ENCODE results near the gene SEPTIN6.

The SEPTIN6 gene

GRCh38 chrX:119693040-119693995 is at the start of gene SEPTIN6:
Gene SEPTIN6 (minus strand): TSS chrX:119693168. CDS start chrX:119693105, 63 bp downstream.
- peak within 1 kb of the TSS; percentile 97 for H3K4me3 ChIP-seq
- H3K27me3 ChIP-seq (ENCODE audit: low read depth): no peaks in the 10 kb centered on the region
- H3K36me3 ChIP-seq (replicated peaks): no peaks in the 10 kb centered on the region
- H3K4me1 ChIP-seq: peaks cover 19% of the 10 kb centered on the region
- no peaks in the 10 kb centered on the region for H3K9me3 ChIP-seq
- DNase-seq (ENCODE audit: low spot score in 2 of 2): peak; percentile 90 to 96
- in situ Hi-C loops (cut with MboI; ENCODE audit: low sequenced_read_pairs): no loop called here

DNA sequence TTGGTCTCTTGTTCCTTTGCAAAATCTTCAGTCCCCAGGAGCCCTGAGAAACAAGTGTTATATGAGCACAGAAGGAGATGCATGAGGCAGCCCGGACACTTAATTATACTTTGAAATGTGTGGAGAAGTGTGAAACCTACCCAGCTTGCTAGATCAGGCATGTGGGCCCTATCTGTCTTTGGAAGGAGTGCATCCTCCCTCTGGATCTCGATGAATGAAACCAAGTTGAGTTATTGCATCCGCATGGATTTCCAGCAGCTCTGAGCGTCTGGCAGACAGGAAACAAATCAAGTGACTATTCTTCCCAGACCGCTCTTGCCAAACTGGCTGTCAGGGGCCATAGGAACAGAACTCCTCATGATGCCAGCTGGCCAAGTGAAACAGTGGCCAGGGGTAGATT is 45.8 kb upstream of the SEPTIN6 start:
- in situ Hi-C loops (cut with MboI; ENCODE audit: low sequenced_read_pairs): loop anchor here (25.0 kb wide), 1 partner anchor 226 kb away; no protein-coding TSS in a partner anchor
- H3K9me3 ChIP-seq: no peaks in the 10 kb centered on the region
- no peaks in the 10 kb centered on the region for H3K27me3 ChIP-seq (ENCODE audit: low read depth)
- H3K4me3 ChIP-seq: no peak overlapping the region
- DNase-seq (ENCODE audit: low spot score in 2 of 2): no peak
- no peaks in the 10 kb centered on the region for H3K36me3 ChIP-seq (replicated peaks)
- no peaks in the 10 kb centered on the region for H3K4me1 ChIP-seq

DNA sequence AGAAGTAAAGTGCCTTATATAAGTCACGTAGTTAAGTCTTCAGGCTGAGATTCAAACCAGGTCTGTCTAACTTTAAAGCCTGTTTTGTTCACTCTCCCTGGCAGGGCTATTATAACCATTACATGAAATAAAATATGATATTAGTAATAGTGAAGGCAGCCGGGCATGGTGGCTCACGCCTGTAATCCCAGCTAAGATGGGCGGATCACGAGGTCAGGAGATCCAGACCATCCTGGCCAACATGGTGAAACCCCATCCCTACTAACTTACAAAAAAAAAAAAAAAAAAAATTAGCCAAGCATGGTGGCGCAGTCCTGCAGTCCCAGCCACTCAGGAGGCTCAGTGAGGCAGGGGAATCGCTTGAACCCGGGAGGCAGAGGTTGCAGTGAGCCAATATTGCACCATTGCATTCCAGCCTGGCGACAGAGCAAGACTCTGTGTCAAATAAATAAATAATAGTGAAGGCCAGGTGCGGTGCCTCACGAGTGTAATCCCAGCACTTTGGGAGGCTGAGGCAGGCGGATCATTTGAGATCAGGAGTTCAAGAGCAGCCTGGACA is 43.3 kb upstream of the SEPTIN6 start:
- in situ Hi-C loops (cut with MboI; ENCODE audit: low sequenced_read_pairs): loop anchor here (25.0 kb wide), 1 partner anchor 224 kb away; no protein-coding TSS in a partner anchor
- Histone ChIP-seq H3K27me3 (ENCODE audit: low read depth) (no peaks in the 10 kb centered on the region; the same call in 1 of the 2 replicates), H3K9me3 (no peaks in the 10 kb centered on the region), H3K4me1 (no peaks in the 10 kb centered on the region), H3K36me3 (replicated peaks) (no peaks in the 10 kb centered on the region), H3K4me3 (no peak overlapping the region)
- DNase-seq (ENCODE audit: low spot score in 2 of 2): no peak

DNA sequence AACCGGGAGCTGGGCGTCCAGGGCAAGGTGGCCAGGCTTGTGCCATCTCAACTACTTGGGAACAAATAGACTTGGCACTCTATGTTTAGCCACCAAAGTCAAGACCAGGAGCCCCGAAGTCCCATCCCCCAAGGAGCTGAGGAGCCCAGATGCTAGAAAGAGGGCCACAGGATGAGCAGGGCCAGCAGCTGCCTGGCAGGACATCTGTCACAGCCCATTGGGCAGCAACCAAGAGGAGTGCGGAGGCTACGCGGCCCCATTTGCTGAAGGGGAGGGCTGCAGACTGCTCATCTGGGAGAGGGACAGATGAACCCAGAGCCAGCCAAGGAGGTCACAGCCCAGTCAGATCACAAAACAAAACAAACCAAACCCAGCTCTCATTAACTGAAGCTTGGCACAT is 42.5 kb upstream of the SEPTIN6 start:
- Histone ChIP-seq H3K4me1 (no peaks in the 10 kb centered on the region), H3K4me3 (no peak overlapping the region), H3K27me3 (ENCODE audit: low read depth) (no peaks in the 10 kb centered on the region; the same call in 1 of the 2 replicates), H3K9me3 (no peaks in the 10 kb centered on the region), H3K36me3 (replicated peaks) (no peaks in the 10 kb centered on the region)
- in situ Hi-C loops (cut with MboI; ENCODE audit: low sequenced_read_pairs): loop anchor here (25.0 kb wide), 1 partner anchor 223 kb away; no protein-coding TSS in a partner anchor
- DNase-seq (ENCODE audit: low spot score in 2 of 2): no peak

GRCh38 chrX:119734897-119735339 is 42.0 kb upstream of the SEPTIN6 start:
- Histone ChIP-seq H3K27me3 (ENCODE audit: low read depth) (no peaks in the 10 kb centered on the region; the same call in 1 of the 2 replicates), H3K36me3 (replicated peaks) (no peaks in the 10 kb centered on the region), H3K4me3 (no peak overlapping the region), H3K9me3 (no peaks in the 10 kb centered on the region), H3K4me1 (no peaks in the 10 kb centered on the region)
- in situ Hi-C loops (cut with MboI; ENCODE audit: low sequenced_read_pairs): loop anchor here (25.0 kb wide), 1 partner anchor 223 kb away; no protein-coding TSS in a partner anchor
- no peak for DNase-seq (ENCODE audit: low spot score in 2 of 2)

DNA sequence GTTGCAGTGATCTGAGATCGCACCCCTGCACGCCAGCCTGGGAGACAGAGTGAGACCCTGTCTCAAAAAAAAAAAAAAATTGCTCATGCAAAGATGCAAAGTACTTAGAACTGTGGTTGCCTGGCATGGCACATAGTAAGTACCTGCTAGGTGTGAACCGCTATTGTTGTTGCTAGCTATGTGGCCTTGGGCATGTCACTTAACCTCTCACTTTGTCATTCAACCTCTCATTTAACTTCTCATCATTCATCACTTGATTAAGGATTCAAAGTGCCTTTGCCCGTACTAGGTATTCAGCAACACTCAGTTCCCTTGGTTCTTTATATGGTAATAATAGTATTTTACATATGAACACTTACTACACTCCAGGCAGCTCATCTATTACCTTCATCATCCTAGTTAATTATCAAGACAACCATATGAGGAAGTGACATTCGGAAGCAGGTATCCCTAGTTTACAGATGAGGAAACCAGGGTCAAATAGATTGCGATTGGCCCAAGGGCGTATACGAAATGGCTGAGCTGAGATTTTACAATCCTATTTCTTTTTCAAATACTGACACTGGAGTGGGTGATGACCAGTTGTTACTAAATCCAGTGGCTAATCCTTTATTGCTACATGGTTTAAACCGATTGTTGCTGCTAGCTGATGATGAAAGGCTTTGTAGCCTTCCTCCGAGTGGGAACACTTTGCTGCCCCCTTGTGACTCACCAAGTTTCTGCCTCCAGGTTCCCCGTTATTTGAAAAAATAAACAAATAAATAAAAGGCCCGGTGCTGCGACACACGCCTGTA is 36.6 kb upstream of the SEPTIN6 start:
- Histone ChIP-seq H3K4me1 (peaks cover 8% of the 10 kb centered on the region), H3K9me3 (no peaks in the 10 kb centered on the region), H3K36me3 (replicated peaks) (no peaks in the 10 kb centered on the region), H3K27me3 (ENCODE audit: low read depth) (peaks cover 4% of the 10 kb centered on the region), H3K4me3 (no peak overlapping the region)
- in situ Hi-C loops (cut with MboI; ENCODE audit: low sequenced_read_pairs): loop anchor here (25.0 kb wide), 1 partner anchor 217 kb away; no protein-coding TSS in a partner anchor
- DNase-seq (ENCODE audit: low spot score in 2 of 2): peak; percentile 89 to 90

GRCh38 chrX:119728487-119728886 is 35.5 kb upstream of the SEPTIN6 start:
- DNase-seq (ENCODE audit: low spot score in 2 of 2): peak in 1 of 2 experiments; percentile 29
- Histone ChIP-seq H3K4me3 (no peak overlapping the region), H3K4me1 (peaks cover 8% of the 10 kb centered on the region), H3K36me3 (replicated peaks) (no peaks in the 10 kb centered on the region), H3K27me3 (ENCODE audit: low read depth) (peaks cover 4% of the 10 kb centered on the region), H3K9me3 (no peaks in the 10 kb centered on the region)
- in situ Hi-C loops (cut with MboI; ENCODE audit: low sequenced_read_pairs): loop anchor here (25.0 kb wide), 1 partner anchor 216 kb away; no protein-coding TSS in a partner anchor

GRCh38 chrX:119726900-119727555 is 34.1 kb upstream of the SEPTIN6 start:
- Histone ChIP-seq H3K4me1 (peaks cover 8% of the 10 kb centered on the region), H3K4me3 (no peak overlapping the region)
- no peak for DNase-seq (ENCODE audit: low spot score in 2 of 2)

GRCh38 chrX:119721926-119722325 is 29.0 kb upstream of the SEPTIN6 start:
- DNase-seq (ENCODE audit: low spot score in 2 of 2): no peak
- no peak overlapping the region for H3K4me3 ChIP-seq
- H3K4me1 ChIP-seq: no peaks in the 10 kb centered on the region
- in situ Hi-C loops (cut with MboI; ENCODE audit: low sequenced_read_pairs): no loop called here
- no peaks in the 10 kb centered on the region for H3K36me3 ChIP-seq (replicated peaks)
- peaks cover 1% of the 10 kb centered on the region; the same call in 1 of the 2 replicates for H3K27me3 ChIP-seq (ENCODE audit: low read depth)
- no peaks in the 10 kb centered on the region for H3K9me3 ChIP-seq

More at GRCh38 chrX:119726900-119727555, 34.1 kb upstream of the SEPTIN6 start:
- Histone ChIP-seq H3K27me3 (ENCODE audit: low read depth) (peaks cover 4% of the 10 kb centered on the region), H3K9me3 (no peaks in the 10 kb centered on the region), H3K36me3 (replicated peaks) (no peaks in the 10 kb centered on the region)
- in situ Hi-C loops (cut with MboI; ENCODE audit: low sequenced_read_pairs): loop anchor here (25.0 kb wide), 1 partner anchor 215 kb away; no protein-coding TSS in a partner anchor

GRCh38 chrX:119721487-119721886 is 28.5 kb upstream of the SEPTIN6 start:
- DNase-seq (ENCODE audit: low spot score in 2 of 2): no peak
- no peaks in the 10 kb centered on the region for H3K36me3 ChIP-seq (replicated peaks)
- no peaks in the 10 kb centered on the region for H3K4me1 ChIP-seq
- no peak overlapping the region for H3K4me3 ChIP-seq
- in situ Hi-C loops (cut with MboI; ENCODE audit: low sequenced_read_pairs): no loop called here
- no peaks in the 10 kb centered on the region for H3K9me3 ChIP-seq
- H3K27me3 ChIP-seq (ENCODE audit: low read depth): no peaks in the 10 kb centered on the region

DNA sequence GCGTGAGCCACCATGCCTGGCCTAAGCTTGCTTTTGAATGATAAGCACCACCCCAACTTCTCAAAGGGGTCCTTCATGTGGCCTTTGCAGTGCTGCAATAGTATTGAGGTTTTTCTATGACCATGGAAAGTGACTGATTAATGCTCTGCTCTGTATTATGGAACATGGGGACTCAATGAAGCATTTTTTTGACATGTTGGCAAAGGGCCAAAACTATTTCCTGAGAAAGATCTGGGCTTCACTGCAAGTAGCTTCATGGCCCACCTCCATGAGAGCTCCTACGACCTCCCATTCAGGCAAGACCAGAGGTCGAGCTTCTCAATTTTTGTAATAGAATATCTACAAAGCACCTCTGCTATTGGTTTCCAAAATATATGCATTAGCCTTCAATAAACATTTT is 16.7 kb upstream of the SEPTIN6 start:
- Histone ChIP-seq H3K9me3 (no peaks in the 10 kb centered on the region), H3K4me1 (no peaks in the 10 kb centered on the region)
- in situ Hi-C loops (cut with MboI; ENCODE audit: low sequenced_read_pairs): no loop called here

GRCh38 chrX:119708936-119709335 is 16.0 kb upstream of the SEPTIN6 start:
- Histone ChIP-seq H3K4me3 (no peak overlapping the region), H3K27me3 (ENCODE audit: low read depth) (no peaks in the 10 kb centered on the region), H3K36me3 (replicated peaks) (no peaks in the 10 kb centered on the region), H3K4me1 (no peaks in the 10 kb centered on the region), H3K9me3 (no peaks in the 10 kb centered on the region)
- in situ Hi-C loops (cut with MboI; ENCODE audit: low sequenced_read_pairs): no loop called here
- DNase-seq (ENCODE audit: low spot score in 2 of 2): no peak

More for the DNA sequence above, 16.7 kb upstream of the SEPTIN6 start:
- H3K4me3 ChIP-seq: no peak overlapping the region
- no peak for DNase-seq (ENCODE audit: low spot score in 2 of 2)
- H3K36me3 ChIP-seq (replicated peaks): no peaks in the 10 kb centered on the region
- H3K27me3 ChIP-seq (ENCODE audit: low read depth): no peaks in the 10 kb centered on the region

GRCh38 chrX:119706616-119707015 is 13.6 kb upstream of the SEPTIN6 start:
- no peaks in the 10 kb centered on the region for H3K9me3 ChIP-seq
- no peaks in the 10 kb centered on the region for H3K36me3 ChIP-seq (replicated peaks)
- H3K4me3 ChIP-seq: no peak overlapping the region
- H3K4me1 ChIP-seq: no peaks in the 10 kb centered on the region
- in situ Hi-C loops (cut with MboI; ENCODE audit: low sequenced_read_pairs): no loop called here
- no peaks in the 10 kb centered on the region for H3K27me3 ChIP-seq (ENCODE audit: low read depth)
- DNase-seq (ENCODE audit: low spot score in 2 of 2): no peak

Measured in HAP-1 (cell line).